8988T (cell line): ENCODE data around the gene DUSP23.

Experiments
- DNase-seq: peaks from one replicate; pipeline ENCODE4 v3.0.0; 2011

DUSP23 gene

GRCh38 chr1:159780583-159781582 lies at the start of gene DUSP23:
Gene DUSP23, plus strand, starts transcription at chr1:159780962. Its CDS starts 139 bp downstream, at chr1:159781101.
- peak; percentile 88 for DNase-seq

DNA sequence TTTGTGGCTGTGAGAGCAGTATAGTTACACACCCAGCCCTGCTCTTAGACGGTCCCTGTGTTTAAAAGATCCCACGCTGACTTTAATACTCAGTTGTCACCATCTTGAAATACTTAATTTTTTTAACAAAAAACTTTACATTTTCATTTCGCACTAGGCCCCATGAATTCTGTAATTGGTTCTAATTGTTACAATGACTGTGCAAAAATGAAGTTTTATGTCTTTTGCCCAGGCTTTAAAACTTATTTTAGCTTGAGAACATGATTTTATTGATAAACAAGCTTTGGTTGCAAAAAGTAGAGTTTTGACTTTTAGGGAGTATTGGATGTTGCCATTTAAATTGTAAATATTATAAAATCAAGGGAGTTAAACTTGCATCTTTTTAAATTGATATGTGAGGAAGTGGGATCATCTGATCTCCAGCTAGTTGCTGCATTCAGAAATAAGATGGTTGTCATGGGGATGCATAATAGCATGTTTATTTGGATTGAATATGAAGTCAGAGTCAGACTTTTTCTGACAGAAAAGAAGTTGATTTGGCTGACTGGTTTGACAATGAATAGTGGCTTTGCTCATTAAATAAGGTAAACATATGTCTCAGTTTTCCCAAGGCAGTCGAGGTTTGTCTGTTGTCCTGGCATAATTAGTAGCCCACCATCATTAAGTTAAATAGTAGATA lies 43.4 kb upstream of the DUSP23 start:
- no peak for DNase-seq

DNA sequence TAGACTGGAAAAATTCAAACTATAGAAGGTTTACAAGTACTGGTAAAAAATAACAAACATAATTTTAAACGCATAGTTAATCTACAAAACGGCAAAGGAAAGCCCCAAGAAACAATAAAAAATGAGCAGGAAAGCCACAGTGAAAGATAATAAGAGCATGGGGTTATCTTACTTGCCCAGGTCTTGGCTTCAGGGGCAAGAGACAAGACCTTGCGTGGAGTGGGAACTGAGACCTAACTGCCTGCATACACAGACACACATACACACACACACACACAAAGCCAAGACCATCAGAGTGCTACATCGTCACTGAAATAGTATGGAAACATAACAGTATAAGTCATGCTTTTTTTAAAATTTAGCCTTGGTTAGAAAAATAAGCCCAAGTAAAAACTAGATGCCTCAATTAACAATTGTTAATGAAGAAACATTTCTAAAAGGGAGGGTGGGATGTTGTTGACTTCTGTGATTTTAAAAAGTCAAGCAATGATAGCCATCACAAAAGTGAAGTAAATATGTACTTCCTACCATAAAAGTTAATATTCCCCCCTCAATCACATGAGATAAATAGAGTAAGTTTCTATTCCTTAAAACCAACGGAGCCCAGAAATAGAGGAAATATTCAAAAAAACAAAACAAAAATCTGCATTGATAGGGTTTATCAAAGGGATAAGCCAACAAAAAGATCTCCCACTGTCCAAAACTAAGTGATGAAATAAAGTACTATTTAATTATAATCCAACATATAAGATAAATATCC lies 36.9 kb upstream of the DUSP23 start:
- no peak for DNase-seq

- DNase-seq = no peak
Observed at GRCh38 chr1:159746666-159747065, 34.1 kb upstream of the DUSP23 start.

- DNase-seq = no peak
Observed at GRCh38 chr1:159748370-159748769, 32.4 kb upstream of the DUSP23 start.

DNA sequence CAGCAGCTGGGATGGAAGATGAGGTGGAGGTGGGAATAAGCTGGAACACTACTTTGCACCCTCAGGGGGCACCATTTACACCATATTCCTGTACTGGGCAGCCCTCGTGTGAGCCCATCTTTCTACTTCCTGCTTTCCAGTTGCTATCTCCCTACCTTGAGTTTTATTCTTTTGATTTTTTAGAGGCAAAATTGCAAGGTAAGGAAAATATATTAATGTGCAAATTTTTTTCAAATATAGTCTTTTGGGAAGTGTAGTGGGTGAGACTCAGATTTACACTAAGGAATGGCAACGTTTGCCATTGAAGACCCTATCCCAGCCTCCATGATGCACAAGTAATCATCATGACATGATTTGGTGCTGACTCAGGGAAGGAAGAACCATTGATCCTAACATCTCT lies 31.1 kb upstream of the DUSP23 start:
- no peak for DNase-seq

DNA sequence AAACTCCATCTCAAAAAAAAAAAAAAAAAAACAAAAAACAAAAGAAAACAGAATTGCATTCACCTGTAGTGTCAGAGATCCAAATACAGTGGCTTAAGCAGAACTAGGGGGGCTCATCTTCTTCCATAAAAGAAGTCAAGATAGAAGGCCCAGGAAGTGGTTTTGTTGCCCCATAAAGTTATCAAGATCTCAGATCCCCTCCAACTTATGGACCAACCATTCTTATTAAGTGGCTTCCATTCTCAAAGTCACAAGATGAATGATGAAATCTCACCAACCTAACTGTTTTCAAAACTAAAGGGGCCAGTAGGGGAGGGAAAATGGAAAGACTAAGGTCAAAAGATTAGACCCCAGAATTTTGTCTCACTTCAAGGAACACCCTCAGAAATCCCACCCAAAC lies 30.1 kb upstream of the DUSP23 start:
- DNase-seq = no peak

DNA sequence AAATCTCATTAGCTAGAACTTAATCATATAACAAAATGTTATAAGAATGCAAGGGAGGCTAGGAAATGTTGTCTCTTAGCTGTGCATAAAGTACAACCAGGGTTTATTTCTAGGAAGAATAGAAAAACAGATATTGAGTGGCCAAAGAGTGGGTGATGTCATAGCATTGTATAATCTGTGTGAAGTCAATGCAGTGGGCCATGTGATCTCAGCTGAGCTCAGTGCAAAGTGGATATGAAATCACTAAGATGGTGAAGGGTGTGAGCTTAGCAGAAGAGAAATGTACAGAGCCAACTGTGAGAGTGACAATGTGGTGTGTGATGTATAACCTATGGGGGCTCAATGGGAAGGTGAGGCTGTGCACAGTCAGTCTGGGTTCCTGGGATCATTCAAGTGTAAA lies 29.7 kb upstream of the DUSP23 start:
- DNase-seq = no peak

DNA sequence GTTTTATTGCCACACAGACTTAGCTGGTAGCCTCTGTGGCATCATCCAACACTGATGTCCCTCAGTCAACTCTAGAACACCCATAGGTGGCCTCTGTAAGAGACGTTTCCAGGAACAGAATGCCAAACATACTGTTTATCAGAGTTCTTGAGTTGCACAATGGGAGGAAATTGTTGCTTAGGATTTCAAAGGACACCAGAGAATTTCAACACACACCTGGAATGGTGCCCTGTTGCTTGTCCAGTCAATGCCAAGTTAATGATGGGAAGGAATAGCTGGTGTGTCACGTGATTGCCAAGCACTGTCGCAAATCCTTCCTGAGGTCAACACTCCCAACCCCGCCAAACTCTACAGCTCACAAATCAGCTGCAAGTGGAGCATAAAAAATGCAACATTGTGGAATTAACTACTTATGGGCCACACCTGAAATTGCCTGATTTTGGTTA lies 28.6 kb upstream of the DUSP23 start:
- DNase-seq = no peak

DNA sequence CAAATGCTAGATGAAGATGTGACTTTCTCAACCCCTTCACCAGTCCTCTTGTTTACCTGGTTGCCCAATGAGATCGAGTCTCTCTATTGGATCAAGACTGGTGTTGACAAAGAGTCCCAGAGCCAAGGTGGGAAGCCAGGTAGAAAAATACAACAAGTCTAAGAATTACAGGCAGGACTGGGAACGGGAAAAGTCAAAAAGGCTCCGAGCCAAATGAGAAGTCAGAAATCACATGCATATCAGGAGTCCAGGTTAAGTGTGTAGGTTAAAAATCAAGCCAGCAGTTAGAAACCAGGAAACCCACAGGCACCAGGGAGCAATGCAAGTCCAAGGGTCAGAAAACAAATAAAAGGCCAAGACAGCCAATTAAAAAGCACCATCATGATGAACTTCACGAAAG lies 27.4 kb upstream of the DUSP23 start:
- DNase-seq = no peak

- no peak for DNase-seq
Observed at GRCh38 chr1:159755451-159756007, 25.2 kb upstream of the DUSP23 start.

- DNase-seq = no peak
Observed at GRCh38 chr1:159756397-159756796, 24.4 kb upstream of the DUSP23 start.

- DNase-seq = no peak
Observed at GRCh38 chr1:159763686-159764085, 17.1 kb upstream of the DUSP23 start.

- DNase-seq = no peak
Observed at GRCh38 chr1:159765806-159766205, 15.0 kb upstream of the DUSP23 start.

DNA sequence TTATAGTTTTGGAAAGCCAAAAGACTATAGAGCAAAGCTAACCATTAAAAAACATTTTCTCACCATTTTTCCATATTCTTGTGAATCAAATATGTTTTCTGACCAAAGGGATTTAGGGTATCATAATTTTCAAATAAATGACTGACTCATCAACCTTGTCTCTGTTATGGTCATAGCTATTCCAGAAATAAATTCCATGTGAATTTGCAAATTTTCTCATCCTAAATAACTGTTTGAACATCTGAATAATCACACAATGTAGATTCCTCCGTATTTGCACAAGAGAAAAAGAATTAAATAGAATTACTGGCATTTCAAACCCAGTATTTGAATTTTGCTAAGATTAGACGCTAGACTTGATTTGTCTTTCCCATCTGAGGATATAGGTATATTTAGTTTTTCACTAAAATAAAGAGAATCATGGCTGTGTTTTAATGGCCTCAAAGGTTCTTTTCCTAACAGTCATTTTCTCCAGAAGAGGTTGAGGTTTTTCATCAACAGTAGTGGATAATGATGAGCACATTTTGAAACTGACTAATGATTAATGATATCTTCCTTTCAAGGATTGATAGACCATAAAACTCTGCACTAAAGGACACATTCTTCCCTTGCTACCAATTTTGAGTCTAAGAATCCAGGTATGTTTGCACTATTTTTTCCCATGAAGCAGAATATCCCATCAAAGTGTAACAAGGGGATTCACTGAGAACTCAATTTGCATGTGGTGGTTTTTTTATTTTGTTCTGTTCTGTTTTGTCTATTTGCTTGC lies 9.5 kb upstream of the DUSP23 start:
- DNase-seq = no peak

DNA sequence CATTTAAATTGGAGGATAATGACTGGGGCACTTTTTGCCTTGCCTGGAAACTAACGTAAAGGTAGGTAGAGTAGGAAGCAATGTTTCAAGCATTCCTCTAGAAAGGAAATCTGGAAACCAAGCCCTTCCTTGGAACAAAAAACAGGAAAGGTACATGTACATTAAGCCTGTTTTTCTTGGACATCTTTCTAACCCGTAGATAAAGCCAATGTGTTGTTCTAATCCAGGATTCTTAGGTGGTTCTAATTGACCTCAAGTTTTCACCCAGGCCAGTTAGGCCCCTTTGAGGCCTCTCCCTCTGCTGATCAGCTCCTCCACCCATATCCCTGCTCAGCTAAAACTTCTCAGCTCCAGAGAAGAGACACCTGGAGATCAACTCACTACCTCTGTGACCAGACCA lies 6.3 kb upstream of the DUSP23 start:
- no peak for DNase-seq

GRCh38 chr1:159775716-159776115 lies 5.0 kb upstream of the DUSP23 start:
- DNase-seq = no peak

- DNase-seq = no peak
Observed at GRCh38 chr1:159778266-159778665, 2.5 kb upstream of the DUSP23 start.

DNA sequence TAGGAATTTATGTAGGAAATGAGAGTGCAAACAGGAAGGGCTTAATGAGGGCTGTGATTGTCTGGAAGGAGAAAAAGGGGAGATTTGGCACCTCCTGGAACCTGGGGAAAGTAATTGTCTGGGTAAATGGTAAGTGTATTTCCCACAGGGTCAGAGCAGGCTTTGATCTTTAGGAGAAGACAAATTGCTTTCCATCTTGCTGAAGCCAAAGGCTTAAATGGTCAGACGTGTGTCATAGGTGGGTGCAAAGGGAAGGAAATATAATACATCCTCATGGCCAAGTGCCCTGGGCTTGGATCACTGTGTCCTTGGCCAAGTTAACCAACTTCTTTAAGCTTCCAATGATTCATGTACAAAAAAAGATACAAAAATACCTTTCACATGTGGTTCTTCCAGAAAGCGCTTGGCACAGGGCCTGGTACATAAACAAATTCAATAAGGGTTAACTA lies 1.3 kb upstream of the DUSP23 start:
- no peak for DNase-seq

GRCh38 chr1:159781992-159782391 lies 1.2 kb downstream of the DUSP23 start:
- no peak for DNase-seq

GRCh38 chr1:159783724-159784123 lies 3.0 kb downstream of the DUSP23 start:
- no peak for DNase-seq

- DNase-seq = no peak
Observed at GRCh38 chr1:159786465-159786864, 5.7 kb downstream of the DUSP23 start.
